ENCODE results near the gene GBA2.

GBA2 gene

DNA sequence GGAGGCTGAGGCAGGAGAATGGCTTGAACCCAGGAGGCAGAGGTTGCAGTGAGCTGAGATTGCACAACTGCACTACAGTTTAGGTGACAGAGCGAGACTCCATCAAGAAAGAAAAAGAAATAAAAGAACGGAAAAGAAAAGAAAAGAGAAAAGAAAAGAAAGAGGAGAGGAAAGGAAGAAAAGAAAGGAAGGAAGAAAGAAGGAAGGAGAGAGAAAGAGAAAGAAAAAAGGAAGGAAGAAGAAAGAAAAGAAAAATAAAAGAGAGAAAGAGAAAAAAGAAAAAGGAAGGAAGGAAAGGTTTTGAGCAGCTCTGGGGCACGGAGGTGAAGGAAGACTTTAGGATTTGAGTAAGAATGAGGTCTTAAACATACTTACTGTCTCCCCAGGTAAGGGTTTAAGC is 35.5 kb downstream of the GBA2 start:
- no peak for DNase-seq

DNA sequence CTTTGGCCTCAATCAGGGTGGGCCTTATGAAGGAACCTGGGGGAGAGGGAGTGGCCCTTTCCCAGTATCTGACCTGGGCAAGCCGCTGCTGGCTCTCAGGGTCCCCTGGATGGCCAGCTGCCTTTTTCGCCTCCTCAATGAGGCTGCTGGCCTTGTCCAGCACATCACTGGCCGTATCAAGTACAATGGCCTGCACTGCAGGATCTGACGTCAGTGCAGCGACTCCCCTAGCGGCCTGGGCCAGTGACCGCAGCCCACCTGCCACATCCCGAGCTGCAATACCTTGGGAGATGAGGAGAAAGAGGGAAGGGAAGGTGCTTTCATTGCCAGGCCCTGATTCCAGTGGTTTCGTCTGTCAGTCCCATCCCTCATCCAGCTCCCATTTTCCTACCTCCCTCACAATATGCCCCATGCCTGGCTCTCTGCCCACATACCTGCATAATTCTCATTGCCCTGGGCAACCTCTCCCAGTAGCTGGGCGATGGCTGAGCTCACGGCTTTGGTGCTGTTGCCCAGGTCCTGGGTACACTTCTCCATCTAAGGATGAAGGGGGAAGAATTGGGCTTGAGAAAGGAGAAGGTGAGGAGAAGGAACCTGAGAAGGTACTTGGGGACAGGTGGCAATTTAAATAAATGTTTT is 36.1 kb downstream of the GBA2 start:
- no peak for DNase-seq

- no peak for DNase-seq
Observed at GRCh38 chr9:35711501-35712428, 37.3 kb downstream of the GBA2 start.

DNA sequence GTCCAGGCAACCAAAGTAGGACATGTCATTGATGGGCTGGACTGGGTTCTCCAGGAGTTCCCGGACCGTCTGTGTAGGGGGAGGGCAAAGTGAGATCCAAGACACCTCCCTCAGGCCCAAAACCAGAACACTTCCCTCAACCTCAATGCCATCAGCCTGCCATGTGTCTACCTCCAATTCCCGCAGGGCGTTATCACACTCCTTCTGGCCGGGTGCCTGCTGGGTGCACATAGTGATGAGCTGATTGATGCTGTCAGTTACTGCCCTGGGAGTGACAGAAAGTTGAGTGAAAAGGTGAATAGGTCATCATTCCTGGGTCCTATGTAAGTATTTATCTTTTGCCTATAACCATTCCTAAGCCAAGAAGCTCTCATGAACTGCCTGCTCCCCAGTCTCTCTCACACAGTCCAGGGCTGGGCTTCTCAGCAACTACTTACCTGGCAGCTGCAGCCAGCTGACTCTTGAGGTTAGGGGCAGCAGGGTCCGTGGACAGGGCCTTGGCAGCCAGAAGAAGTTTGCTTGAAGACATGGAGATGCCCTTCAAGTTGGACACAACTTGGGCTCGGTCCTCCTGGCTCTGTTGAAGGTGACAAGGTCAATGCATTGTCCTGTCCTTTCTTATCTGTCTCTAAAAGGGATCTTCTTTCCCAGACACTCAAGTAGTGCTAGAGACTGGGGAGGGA is 38.1 kb downstream of the GBA2 start:
- no peak for DNase-seq

- DNase-seq, result no peak
Observed at GRCh38 chr9:35708146-35708545, 40.9 kb downstream of the GBA2 start.

DNA sequence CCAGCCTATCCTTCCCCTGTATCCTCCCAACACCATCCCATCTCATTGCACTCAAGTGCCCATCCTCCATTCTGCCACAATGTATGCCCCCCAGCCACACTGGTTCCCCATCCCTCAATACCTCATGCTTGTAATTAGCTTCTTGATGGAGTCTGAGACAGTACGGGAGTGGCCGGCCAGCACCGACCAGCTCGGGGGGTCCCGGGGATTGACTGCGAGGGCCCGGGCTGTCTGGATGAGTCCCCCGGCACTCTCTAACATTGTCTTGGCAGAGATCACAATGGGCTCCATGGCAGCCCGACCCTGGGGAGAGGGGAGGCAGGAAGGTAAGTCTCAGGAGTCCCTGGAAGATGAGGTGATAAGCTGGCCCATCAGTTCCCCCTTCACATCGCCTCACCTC is 42.1 kb downstream of the GBA2 start:
- no peak for DNase-seq

- no peak for DNase-seq
Observed at GRCh38 chr9:35705836-35706430, 43.1 kb downstream of the GBA2 start.

- DNase-seq, result no peak
Observed at GRCh38 chr9:35705372-35705771, 43.7 kb downstream of the GBA2 start.

DNA sequence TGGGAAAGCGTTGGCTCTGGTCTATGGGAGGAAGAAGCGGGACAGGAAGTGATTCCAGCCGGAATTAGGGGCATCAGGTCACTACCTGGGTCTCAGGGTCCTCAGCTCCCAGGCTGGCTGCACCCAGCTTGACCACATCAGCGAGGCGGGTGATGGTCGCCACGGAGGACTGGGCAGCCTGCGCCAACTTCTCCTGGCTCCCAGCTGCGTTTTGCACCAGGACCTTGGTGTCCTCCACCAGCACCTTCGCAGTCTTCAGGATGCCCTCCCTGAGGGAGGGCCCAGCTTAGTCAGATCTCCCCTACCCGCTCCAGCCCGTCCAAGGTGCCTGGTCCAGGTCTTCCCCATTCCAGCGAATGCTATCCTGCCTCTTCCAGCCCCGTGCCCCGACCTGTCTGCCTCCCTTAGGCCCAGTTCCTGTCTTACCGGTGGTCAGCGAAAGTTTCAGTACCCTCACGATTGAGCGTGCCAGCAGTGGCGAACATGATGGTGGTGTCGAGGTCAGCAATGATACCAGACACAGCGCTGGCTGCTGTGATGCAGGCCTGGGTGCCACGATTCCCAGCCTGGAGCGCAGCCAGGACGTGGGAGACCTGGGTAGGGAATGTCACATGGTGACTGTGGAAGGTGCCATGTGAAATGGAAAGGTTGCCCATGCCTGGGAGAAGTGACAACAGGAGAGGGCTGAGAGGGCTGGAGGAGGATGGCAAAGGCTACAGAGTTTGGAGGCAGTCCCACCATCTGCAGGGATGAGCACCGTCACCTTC is 44.9 kb downstream of the GBA2 start:
- DNase-seq, result no peak

- DNase-seq, result no peak
Observed at GRCh38 chr9:35702696-35703095, 46.3 kb downstream of the GBA2 start.

DNA sequence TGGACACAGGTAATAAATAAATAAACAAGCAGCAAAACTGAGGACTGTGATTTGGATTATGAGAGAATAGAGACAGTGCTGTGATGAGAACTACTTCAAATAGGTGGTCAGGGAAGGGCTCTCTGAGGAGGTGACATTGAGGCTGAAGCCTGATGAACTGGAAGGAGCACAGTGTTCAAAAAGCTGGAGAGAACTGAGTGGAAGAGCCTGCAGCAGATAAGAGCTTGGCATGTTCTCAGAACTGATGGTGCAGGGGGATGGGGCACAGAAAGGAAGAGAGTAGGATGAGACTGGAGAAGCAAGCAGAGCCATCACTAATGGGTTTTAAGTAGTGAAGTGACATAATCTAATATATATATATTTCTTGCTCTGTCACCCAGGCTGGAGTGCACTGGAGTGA is 48.1 kb downstream of the GBA2 start:
- DNase-seq, result no peak

GRCh38 chr9:35700031-35700430 is 49.0 kb downstream of the GBA2 start:
- DNase-seq, result no peak

DNA sequence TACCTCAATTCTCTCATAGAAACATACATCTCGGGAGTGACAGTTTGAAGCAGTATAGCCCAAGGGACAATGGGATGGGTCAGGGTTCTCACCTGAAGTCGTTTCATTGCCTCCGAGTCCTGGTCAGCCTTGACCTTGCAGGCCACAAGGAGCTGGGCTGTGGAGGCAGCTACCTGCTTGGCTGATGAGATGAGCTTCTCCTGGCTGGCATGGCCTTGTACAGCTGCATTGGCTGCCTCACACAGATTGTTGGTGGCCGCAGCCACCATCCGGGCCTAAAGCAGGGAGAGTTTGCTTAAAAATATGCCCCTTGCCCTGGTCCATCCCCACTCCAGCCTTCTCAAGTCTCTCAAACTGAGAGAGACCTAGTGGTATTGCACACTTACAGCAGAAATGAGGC is 50.8 kb downstream of the GBA2 start:
- no peak for DNase-seq

- no peak for DNase-seq
Observed at GRCh38 chr9:35697486-35697885, 51.5 kb downstream of the GBA2 start.

DNA sequence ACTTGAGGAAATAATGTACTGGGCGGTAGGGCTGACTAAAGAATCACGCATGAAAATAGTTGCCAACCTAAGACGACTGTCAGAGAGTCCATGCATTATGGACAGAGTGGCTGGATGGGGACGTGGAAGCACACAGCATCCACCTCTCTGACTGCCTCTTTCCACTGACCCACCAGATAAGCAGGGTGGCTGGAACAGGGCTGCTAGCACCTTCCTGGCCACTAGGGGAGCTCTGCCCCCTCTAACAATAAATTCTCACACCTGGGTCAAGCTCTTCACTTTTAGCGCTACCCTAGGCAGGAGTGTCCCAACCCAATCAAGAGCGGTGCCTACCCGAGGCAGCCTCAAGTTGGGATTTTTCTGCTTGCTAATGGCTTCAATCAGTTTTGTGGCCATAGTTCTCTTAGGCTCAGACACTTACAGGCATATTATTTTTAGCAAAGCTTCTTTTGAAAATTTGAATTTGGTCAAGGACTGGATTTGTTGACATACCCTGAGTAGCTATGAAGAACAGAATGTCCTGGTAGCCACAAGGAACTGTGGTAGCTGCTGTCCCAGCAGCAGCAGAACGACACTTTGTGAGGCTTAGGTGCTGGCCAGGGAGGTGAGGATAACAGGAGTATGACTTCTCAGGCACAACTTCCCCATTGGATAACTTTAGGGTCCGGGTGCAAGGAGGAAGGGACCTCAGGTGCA is 52.4 kb downstream of the GBA2 start:
- DNase-seq, result peak; percentile 66

DNA sequence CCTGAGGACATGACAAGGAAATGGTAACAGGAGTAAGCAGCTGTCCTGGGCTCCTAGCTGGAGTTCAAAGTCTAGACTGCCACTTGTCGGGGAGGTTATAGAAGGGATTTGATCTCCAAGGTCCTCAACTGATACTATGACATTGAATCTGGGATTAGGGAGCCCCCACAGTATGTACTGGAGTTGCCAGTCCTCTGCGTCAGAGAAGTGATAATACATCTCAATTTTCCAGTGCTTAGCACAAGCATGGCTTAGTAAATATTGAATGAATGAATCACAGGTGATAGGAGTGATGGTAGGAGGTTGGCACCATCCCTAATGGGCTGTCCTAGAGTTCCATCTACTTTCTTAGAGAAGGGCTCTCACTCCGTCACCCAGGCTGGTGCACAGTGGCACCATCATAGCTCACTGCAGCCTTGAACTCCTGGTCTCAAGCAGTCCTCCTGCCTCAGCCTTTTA is 53.1 kb downstream of the GBA2 start:
- DNase-seq, result no peak

DNA sequence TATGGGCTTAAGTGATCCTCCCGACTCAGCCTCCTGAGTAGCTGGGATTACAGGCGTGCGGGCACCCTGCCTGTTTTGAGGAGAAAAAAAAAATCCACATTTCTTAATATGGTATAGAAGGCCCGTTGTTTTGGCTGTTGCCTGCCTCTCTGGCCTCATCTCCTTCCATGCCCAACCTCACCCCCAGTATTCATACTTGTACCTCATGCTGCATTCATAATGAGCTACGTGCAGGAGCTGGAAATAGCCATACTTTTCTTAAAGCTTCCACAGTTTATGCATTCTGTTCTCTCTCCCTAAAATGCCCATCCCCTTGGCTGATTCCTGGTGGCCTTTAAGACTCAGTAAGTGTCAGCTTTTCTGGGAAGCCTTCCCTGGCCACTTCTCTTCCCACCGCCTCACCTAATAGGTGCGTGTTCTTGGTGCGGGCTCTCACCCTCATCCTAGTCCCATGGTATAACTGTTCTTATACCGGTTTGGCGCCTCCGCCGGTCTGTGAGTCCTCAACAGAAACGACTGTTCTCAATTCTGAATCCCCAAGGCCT is 57.2 kb downstream of the GBA2 start:
- DNase-seq, result no peak

- no peak for DNase-seq
Observed at GRCh38 chr9:35691334-35691650, 57.7 kb downstream of the GBA2 start.

GRCh38 chr9:35690614-35691333 is 58.3 kb downstream of the GBA2 start:
- peak; percentile 34 for DNase-seq

GRCh38 chr9:35690294-35690613 is 58.8 kb downstream of the GBA2 start:
- DNase-seq, result no peak

Data from activated T-cell treated with anti-CD3 and anti-CD28 coated beads, Interleukin-2, amount 50 U/mL, for 1 hour (primary cell).